ENCODE data around the gene MOSPD2.

Gene MOSPD2

GRCh38 chrX:14872851-14873675, at the start of gene MOSPD2, which contains the start of gene FANCB:
MOSPD2 (plus strand) TSS chrX:14873421; CDS start chrX:14873529, 108 bp downstream.
FANCB (minus strand) TSS chrX:14873069; CDS start chrX:14865510, 7,559 bp downstream.
- H3K9ac ChIP-seq (ENCODE audit: low read depth, low read length): peak within 1 kb of the TSS; percentile 85

GRCh38 chrX:14825851-14826250, 47.4 kb upstream of the MOSPD2 start:
- Histone ChIP-seq H3K36me3 (ENCODE audit: insufficient read depth, low read length) (no peaks in the 10 kb centered on the region), H2AFZ (ENCODE audit: low read depth, low read length) (no peak overlapping the region), H3K4me3 (ENCODE audit: low read depth in 1 of 2, low read length in 2 of 2) (no peak overlapping the region), H3K27me3 (ENCODE audit: insufficient read depth, low read length, poor library complexity) (no peaks in the 10 kb centered on the region), H3K9me3 (ENCODE audit: insufficient read depth, low read length, severe bottlenecking) (no peaks in the 10 kb centered on the region), H3K27ac (ENCODE audit: low read length) (no peak overlapping the region), H4K20me1 (ENCODE audit: insufficient read depth, low read length) (no peaks in the 10 kb centered on the region), H3K79me2 (ENCODE audit: insufficient read depth, low read length) (no peaks in the 10 kb centered on the region), H3K4me2 (ENCODE audit: insufficient read depth, low read length) (no peak overlapping the region), H3K4me1 (ENCODE audit: insufficient read depth, low read length) (no peaks in the 10 kb centered on the region), H3K9ac (ENCODE audit: low read depth, low read length) (no peak overlapping the region)
- no peak for TF ChIP-seq EZH2 (IDR thresholded peaks at IDR 0.05; ENCODE audit: borderline replicate concordance, low read depth, low read length, severe bottlenecking)
- no peak for TF ChIP-seq CTCF (IDR thresholded peaks at IDR 0.05; ENCODE audit: borderline replicate concordance, extremely low read depth, low read length, poor library complexity, severe bottlenecking)
- DNase-seq: no peak
- ATAC-seq (ENCODE audit: insufficient read depth, low read depth): no peak

More at GRCh38 chrX:14872851-14873675, at the start of gene MOSPD2, which contains the start of gene FANCB:
- Histone ChIP-seq H3K79me2 (ENCODE audit: insufficient read depth, low read length) (peaks cover 60% of the 10 kb centered on the region), H3K36me3 (ENCODE audit: insufficient read depth, low read length) (peaks cover 8% of the 10 kb centered on the region), H3K4me2 (ENCODE audit: insufficient read depth, low read length) (peak within 1 kb of the TSS; percentile 92), H4K20me1 (ENCODE audit: insufficient read depth, low read length) (no peaks in the 10 kb centered on the region), H3K27ac (ENCODE audit: low read length) (peak within 1 kb of the TSS; percentile 93), H3K9me3 (ENCODE audit: insufficient read depth, low read length, severe bottlenecking) (no peaks in the 10 kb centered on the region), H3K27me3 (ENCODE audit: insufficient read depth, low read length, poor library complexity) (no peaks in the 10 kb centered on the region), H3K4me3 (ENCODE audit: low read depth in 1 of 2, low read length in 2 of 2) (peak within 1 kb of the TSS; percentile 60 to 96), H3K4me1 (ENCODE audit: insufficient read depth, low read length) (peaks cover 39% of the 10 kb centered on the region), H2AFZ (ENCODE audit: low read depth, low read length) (peak within 1 kb of the TSS; percentile 91)
- TF ChIP-seq CTCF (IDR thresholded peaks at IDR 0.05; ENCODE audit: borderline replicate concordance, extremely low read depth, low read length, poor library complexity, severe bottlenecking): no peak
- no peak for TF ChIP-seq EZH2 (IDR thresholded peaks at IDR 0.05; ENCODE audit: borderline replicate concordance, low read depth, low read length, severe bottlenecking)
- DNase-seq (peak; percentile 96), ATAC-seq (ENCODE audit: insufficient read depth, low read depth) (peak; percentile 92)

- Histone ChIP-seq H3K27me3 (ENCODE audit: insufficient read depth, low read length, poor library complexity) (no peaks in the 10 kb centered on the region), H3K79me2 (ENCODE audit: insufficient read depth, low read length) (no peaks in the 10 kb centered on the region), H3K4me2 (ENCODE audit: insufficient read depth, low read length) (no peak overlapping the region), H3K4me3 (ENCODE audit: low read depth in 1 of 2, low read length in 2 of 2) (no peak overlapping the region), H3K4me1 (ENCODE audit: insufficient read depth, low read length) (no peaks in the 10 kb centered on the region), H3K36me3 (ENCODE audit: insufficient read depth, low read length) (no peaks in the 10 kb centered on the region), H2AFZ (ENCODE audit: low read depth, low read length) (no peak overlapping the region), H4K20me1 (ENCODE audit: insufficient read depth, low read length) (no peaks in the 10 kb centered on the region), H3K27ac (ENCODE audit: low read length) (no peak overlapping the region), H3K9me3 (ENCODE audit: insufficient read depth, low read length, severe bottlenecking) (no peaks in the 10 kb centered on the region), H3K9ac (ENCODE audit: low read depth, low read length) (no peak overlapping the region)
- ATAC-seq (ENCODE audit: insufficient read depth, low read depth): no peak
- no peak for DNase-seq
- TF ChIP-seq CTCF (IDR thresholded peaks at IDR 0.05; ENCODE audit: borderline replicate concordance, extremely low read depth, low read length, poor library complexity, severe bottlenecking) (no peak), EZH2 (IDR thresholded peaks at IDR 0.05; ENCODE audit: borderline replicate concordance, low read depth, low read length, severe bottlenecking) (no peak)
These were observed 46.9 kb upstream of the MOSPD2 start for GRCh38 chrX:14826319-14826718.
